Hematopoietic multipotent progenitor cell treated with erythropoietin and hydrocortisone succinate and interleukin-3 and kit ligand, for 17 days (in vitro differentiated cells): ENCODE measurements around the gene CHST7.

ENCODE experiments used
- DNase-seq: peaks from one replicate; pipeline ENCODE4 v3.0.0-alpha.2; 2015; ENCODE audit warnings: low spot score

The CHST7 gene

DNA sequence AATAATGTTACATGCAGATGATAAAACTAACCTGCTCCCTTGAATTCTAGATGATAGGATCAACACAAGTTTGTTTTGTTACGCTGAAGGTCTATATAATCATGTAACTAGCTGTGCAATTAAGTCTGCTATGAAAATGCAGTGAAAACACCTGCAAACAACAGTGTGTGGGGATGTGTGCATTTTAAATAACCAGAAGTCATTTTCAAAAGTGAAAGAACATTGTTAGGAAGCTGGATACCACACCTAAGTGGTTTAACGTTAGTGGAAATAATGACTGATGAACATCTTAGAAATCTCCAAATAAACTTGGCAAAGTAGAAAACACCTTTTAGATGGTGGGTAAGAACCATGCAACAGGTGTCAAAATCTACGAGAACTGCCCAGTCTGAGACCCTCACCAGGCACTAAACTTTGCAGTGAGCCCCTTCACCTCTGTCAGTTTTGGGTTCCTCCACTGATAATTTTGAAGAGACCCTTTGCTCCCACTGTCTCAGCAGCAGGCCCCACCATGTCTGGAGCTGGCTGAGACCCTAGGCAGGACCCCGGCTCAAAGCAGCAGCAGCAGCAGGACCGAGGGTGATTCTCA, 36.6 kb downstream of the CHST7 start:
- DNase-seq = no peak

DNA sequence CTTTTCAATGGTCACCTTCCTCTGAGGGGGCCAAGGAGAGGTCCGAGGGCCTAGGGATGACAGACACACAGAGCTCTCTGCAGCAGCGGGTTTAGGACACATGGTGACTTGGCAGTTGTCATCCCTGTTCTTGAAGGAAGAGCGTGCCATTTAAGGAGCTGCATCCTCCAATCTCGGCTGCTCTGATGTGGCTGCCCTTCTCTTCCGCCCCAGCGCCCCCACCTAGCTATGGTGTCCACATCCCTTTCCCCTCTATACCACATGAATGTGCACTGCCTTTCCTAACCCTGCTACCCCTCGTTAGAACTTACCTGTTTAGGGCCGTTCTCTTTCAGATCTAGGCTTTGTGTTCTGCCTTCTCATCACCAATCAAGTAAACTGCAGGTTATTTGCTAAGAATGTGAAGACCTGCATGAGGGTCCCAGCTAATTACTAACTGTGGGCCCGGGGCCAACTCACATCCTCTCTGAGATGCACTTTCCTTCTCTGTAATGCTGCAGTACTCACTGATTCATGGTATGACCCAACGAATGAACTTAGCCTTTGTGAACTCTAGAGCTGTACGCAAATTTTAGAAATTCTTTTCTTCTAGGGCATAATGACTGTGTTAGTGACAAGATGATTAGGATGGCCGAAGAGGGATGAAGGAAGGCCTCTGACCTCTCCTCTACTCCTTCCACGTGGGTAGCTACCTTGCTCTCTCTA, 38.2 kb downstream of the CHST7 start:
- DNase-seq = no peak

DNA sequence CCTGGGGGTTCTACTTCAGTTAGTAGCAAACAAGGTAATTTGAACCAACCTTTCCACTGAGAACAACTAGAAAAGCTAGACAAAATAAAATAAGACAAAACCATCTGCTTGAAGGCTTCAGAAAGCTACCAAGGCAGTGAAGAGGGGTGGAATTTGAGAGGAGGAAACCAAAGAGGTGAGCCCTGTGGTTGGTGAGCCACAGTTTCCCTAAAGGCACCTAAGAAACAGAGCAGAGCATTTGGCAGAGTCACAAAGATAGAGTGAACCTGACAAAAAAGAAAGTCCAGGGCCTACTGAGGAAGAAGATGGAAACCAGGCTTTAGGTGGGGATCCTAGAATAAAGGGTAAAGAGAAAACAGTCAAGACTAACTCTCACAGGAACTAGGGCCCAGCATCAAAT, 44.3 kb downstream of the CHST7 start:
- DNase-seq = no peak

DNA sequence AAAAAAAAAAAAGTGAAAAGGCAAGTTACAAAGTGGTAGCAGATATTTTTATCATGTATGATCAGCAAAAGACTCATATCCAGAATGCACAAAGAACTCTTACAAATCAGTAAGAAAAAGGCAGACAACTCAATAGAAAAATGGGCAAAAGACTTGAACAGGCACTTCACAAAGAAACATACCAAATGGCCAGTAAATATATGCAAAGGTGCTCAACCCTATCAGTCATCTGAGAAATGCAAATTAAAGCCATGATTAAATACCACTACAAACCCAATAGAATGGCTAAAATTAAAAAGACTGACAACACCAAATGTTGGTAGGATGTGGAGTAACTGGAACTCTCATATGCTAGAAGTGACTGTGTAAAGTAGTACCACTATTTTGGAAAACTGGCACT, 45.4 kb downstream of the CHST7 start:
- no peak for DNase-seq

DNA sequence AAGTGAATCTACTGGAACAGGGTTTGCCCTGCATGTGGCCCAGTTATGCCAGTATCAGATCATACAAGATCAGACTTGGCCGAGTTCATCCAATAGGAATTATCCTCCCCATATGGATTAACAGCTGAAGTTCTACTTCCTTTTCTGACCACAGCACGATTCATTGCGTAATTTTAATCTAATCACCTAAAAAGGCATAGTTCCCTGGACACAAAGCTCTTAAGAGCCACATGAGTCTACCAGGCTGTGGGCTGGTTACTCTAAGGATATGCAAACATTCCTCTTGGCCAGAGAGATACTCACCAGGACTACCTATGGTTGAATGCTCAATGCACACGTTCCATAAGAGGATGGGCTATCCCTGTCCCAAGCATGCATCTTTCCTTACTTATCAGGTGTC, 46.9 kb downstream of the CHST7 start:
- DNase-seq = no peak

DNA sequence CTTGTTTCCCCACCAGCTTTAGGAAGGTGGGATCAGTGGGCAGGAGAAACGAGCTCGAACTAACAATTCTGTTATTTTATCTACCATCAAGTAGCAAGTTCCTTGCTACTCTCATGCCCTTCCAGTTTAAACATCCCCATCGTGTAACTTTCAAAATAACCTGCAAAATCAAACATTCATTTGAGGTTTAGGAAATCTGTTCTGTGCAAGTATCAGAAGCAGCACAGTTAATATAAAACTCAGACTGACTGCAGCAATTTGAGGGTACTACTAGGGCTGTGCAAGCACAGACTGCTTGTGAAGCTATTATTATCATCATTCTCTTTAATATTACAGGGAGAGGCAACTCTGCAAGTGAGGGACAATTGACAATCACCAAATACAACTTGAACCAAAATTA, 48.0 kb downstream of the CHST7 start:
- DNase-seq = no peak

DNA sequence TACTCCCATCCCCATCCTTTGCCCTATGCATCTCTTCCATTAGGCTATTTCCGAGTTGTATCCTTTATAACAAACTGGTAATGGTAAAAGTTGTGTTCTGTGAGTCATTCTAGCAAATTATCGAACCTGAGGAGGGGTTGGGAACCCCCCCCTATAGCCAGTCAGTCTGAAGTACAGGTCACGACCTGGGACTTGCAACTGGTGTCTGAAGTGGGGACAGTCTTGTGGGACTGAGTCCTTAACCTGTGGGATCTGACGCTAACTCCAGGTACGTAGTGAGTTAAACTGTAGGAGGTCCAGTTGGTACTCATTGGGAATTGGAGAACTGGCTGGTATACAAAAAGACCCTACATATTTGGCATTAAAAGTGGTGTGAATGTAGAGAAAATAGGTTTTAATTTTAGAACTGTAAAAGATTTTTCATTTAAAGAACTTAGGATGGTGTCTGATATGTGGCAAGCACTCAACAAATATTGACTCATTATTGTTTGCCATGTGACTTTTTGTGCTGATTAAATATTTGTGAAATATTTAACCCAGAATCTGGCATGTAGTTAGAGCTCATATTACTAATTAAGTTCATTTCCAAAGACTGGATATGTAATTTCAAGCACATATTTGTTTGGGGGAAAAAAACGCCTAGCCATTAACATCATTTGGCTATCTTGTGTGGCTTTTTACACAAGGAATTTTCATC, 50.7 kb downstream of the CHST7 start:
- no peak for DNase-seq

DNA sequence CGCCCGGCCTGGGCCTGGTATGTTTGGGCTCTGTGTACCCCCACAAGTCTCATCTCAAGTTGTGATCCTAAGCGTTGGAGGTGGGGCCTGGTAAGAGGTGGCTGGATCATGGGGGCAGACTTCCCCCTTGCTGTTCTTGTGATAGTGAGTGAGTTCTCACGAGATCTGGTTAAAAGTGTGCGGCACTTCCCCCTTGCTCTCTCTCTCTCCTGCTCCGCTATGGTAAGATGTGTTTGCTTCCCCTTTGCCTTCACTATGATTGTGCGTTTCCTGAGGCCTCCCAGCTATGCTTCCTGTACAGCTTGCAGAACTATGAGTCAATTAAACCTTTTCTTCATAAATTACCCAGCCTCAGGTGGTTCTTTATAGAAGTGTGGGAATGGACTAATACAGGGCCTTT, 53.0 kb downstream of the CHST7 start:
- DNase-seq = no peak

DNA sequence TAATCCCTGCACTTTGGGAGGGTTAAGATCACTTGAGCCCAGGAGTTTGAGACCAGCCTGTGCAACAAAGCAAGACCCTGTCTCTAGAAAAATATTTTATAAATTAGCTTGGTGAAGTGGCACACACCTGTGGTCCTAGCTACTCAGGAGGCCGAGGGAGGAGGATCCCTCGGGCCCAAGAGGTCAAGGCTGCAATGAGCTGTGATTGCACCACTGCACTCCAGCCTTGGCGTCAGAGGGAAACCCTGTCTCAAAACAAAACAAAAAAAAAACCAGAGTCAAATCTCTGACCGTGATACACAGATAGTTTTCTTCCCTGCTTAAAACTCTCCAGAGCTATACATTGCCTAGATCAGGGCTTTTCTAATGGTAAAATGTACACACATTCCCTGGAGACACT, 53.5 kb downstream of the CHST7 start:
- no peak for DNase-seq

DNA sequence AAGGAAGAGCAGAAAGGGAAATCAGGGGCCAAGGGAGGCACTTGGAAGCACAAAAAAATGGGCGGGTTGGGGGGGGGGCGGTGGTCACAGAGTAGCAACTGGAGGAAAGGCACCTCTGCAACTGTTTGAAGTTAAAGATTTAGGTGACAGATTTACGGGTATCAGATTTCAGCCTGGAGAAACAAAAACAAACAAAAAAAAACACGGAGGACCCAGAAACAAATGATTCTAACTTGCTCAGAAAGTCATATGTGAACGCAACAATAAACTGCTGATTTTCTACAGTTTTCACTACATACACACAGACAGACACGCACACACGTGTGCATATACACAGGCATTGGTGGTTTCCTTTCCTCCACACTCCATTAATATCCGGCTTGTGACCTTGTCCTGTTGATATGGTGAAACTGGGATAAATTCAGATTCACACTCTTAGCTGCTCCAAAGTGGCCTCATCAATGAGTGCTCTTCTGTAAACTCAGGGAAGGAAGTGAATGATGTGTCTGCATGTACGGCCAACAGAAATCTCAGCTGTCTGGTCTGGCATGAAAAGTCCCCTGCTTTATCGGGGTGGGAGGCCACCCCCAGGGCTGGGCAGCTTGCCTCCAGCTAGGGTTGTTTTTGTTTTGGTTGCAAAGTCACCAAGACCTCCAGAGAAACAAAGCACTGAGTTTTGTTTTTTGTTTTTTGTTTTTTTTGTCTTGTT, 54.3 kb downstream of the CHST7 start:
- DNase-seq = no peak

DNA sequence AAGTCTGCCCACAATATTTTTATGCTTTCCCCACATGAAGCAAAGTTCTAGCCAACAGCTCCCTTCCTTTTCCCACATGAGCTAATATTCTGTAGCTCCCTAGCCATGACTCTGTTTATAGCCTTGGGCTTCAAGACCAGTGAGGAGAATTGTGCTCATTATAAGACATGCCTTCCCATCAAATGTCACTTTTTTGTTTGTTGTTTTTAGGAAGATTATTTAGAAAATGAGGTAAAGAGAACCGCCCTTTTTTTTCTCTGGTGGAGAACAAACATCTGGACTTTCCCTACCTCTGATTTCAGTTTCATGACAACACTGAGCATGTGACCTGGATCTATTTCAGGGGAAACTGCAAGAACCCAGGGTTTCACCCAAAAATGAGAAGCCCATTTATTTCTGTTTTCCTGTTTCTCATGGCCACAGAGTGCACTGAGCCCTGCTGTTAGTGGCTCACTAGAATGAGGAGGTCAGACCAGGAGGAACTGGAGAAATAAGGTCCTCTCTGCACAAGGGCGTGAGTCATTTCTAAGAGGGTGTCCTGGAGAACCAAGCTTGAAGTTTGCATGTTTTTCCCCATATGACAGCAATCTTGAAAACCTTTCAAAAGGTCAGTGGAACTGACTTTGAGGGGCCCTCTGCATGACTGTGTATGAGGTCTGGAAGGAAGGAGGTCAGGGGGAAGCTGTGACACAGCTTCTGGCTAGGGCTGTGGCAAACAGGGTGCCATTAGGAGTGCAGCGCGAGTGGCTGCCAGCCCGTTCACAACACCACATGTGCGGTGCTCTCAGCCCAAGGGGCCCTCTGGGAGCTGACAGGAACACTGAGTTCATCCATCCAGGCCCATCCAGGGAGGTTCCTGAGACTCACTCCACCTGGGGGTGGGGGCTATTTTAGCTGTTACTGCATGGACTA, 55.2 kb downstream of the CHST7 start:
- DNase-seq = no peak

DNA sequence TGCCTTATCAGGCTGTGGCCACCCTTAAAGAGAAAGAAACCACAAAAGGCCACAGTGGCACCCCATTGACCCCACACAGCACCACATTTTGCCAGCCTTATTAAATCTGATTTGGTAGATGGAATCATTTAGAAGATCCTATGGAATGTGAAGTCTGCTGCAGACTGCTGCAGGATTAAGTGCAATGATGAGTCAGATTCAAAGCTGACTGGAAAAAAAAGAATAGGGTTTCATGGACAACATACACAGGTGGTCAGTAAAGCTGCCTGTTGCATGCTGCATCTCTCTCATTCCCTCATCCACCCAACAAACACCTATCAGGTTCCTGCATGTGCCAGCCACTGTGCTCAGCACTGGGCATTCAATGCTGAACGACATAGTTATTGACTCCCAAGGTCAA, 56.6 kb downstream of the CHST7 start:
- no peak for DNase-seq

DNA sequence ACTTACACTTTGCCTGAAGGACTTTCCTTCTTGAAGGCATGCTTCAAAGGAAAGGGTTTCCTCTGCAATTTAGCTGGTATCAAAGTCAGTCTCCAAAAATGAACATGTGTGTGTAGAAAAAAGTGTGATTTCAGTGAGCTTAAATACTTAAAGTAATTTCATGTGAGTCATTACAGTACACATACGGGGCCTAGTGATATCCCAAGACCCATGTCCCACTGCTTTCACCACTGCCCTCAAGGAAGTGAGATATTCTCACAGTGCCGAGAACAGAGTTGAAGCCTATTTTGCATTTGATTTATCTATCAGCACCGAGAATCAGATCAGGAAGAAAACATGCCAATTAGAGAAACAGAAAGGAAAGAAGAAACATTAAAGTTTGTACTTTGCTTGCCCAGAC, 61.0 kb downstream of the CHST7 start:
- no peak for DNase-seq

DNA sequence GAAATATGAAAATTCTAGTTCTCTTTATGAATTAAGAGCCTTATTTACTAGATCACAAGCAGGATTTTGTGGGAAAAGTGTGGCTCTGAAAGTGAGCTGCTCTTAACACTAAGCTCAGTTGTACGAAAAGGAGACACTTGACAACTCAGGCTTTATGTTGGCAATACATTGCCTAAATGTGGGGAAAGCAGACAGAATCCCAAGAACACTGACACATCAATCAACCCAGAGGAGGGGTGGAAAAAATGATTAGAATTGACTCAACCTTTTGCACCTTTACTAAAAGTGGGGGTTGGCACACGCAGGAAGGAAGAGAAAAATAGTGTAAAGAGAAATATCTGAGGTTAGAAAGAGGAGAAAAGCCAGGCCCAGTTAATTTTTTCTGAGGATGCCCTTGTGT, 61.6 kb downstream of the CHST7 start:
- DNase-seq = no peak

DNA sequence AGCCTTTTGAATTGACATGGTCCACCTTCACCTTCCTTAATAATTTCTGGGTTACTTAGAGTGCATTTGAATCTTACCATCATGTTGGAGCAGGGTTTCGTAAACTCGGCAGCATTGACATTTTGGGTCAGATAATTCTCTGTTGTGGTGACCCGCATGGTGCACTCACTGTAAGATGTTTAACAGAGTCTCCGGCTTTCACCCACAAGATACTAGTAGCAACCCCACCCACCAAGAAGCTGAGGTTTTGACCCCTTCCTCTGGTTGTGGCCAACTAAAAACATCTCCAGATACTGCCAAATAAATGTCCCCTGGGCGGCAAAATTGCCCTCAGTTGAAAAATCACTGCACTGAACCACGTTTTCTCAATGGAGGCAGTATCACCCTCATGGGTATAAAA, 62.7 kb downstream of the CHST7 start:
- no peak for DNase-seq

DNA sequence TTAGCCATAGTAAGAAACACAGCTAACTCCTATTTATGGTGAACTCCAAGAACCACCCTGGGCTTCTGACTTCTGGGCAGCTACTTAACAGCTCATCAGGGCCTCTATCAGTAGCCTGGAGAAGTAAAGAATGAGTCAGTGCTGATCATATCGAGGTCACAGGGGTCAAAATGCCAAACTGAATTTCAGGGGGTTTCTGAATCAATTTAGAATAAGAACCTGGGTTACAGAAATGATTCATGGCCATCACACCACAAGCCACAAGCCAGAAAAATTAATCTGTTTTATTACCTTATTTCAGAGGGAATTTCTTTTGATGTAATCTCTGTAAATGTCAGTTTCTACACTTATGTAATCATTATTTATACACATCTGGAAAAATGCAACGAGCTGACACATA, 64.4 kb downstream of the CHST7 start:
- DNase-seq = no peak

DNA sequence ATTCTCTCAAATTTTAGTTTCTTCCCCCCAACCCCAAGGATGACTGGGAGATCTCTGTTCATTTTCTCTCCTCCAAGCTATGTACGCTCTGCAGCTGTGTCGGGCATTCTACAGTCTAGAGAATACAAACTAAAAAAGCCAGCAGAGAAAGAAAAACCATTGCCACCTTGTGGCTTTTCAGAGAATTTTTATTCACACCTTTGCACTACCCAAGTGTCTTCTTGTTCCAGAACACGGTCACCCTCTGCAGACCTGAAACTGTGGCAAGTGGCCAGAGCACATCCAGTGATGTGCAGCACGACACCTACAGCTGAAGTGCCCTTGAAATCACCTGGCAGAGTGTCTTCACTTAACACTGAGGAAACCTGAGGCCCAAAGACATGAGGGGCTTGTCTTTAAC, 68.6 kb downstream of the CHST7 start:
- DNase-seq = no peak

DNA sequence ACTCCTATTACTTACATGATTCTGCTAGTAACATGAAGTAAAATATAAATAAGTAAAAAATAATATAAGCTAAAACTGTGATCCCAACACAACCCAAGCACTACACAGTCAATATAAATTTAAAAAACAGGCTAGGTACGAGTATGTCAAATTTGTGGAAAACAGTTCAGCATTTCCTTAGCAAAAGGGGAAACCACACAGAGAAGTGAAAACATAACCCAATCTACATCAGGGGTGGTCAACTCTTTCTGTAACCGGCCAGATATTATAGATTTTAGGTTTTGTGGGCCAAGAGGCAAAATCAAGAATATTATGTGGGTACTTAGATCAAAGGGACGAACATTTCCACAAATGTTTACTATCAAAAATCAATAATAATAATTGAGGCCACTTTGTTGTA, 70.1 kb downstream of the CHST7 start:
- DNase-seq = no peak

DNA sequence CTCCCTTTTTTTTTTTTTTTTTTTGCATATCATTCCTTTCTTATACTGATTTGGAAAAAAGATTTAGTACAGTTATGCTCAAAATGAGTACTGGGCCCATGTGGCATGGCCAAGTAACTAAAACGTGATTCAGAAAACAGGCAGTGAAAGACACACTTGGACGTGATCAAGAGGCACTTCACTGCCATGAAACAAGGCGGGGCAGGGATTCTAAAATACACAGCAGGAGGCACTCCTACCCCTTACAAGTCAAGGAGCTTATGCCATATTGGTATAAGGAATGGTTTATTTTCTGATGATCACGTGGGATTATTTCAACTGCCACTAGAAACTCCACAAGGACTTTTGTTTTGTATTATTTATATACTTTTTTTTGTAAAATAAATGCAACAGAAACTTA, 72.0 kb downstream of the CHST7 start:
- DNase-seq = no peak

DNA sequence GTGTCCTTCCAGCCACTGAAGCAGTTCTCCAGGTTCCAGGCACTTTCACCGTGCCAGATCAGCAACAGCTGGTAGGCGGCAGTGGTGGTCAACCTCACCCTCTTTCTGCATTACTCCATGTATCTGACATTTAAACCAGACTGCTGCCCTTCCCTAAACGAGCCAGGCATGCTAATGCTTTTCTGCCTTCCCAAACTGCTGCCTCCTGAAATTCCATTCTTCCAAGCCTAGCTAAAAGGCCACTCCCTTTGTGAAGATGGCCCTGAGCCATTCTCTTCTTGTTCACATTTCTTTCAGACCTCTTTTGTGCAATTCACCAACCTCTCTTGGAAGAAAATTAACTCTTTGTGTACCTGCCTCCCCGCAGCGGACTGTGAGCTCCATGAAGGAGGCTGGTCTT, 73.7 kb downstream of the CHST7 start:
- DNase-seq = no peak
